T47D (cell line): Measurements from ENCODE around the gene CAMK2G.

Source experiments
- DNase-seq, 2 experiments: peaks; one replicate each; pipeline versions ENCODE4 v3.0.0 to v3.0.0-alpha.2; 2011 to 2012; ENCODE audit warnings: low read depth in 1 of 2, low spot score in 1 of 2
- JUND ChIP-seq: IDR thresholded peaks from 2 replicates; pipeline ENCODE4 v1.6.1; 2012; ENCODE audit warnings: low read depth
- in situ Hi-C: cut with HindIII; loops from 2 replicates; pipeline ENCODE4 v1.10.0; 2016; ENCODE audit warnings: low sequenced_read_pairs, low pct_unique_long_range_greater_than_20kb

The CAMK2G gene

GRCh38 chr10:73815719-73816030 is 58.7 kb downstream of the CAMK2G start:
- in situ Hi-C loops, result no loop called here
- no peak for DNase-seq
- TF ChIP-seq JUND, result no peak

- no peak for TF ChIP-seq JUND
- DNase-seq, result peak; percentile 51 to 55
- in situ Hi-C loops, result no loop called here
Observed at GRCh38 chr10:73814896-73815718, 59.2 kb downstream of the CAMK2G start.

GRCh38 chr10:73814276-73814895 is 60.0 kb downstream of the CAMK2G start:
- in situ Hi-C loops, result no loop called here
- no peak for DNase-seq
- no peak for TF ChIP-seq JUND

- in situ Hi-C loops, result no loop called here
- TF ChIP-seq JUND, result no peak
- no peak for DNase-seq
Observed at GRCh38 chr10:73813333-73813732, 61.0 kb downstream of the CAMK2G start.

- in situ Hi-C loops, result no loop called here
- TF ChIP-seq JUND, result no peak
- DNase-seq, result no peak
Observed at GRCh38 chr10:73812657-73813056, 61.7 kb downstream of the CAMK2G start.

- peak; percentile 30 to 46 for DNase-seq
- in situ Hi-C loops, result no loop called here
- TF ChIP-seq JUND, result no peak
Observed at GRCh38 chr10:73810735-73811465, 63.5 kb downstream of the CAMK2G start.

GRCh38 chr10:73810358-73810734 is 64.0 kb downstream of the CAMK2G start:
- in situ Hi-C loops, result no loop called here
- DNase-seq, result no peak

GRCh38 chr10:73809061-73809818 is 65.1 kb downstream of the CAMK2G start:
- TF ChIP-seq JUND, result no peak
- in situ Hi-C loops, result no loop called here
- no peak for DNase-seq

More at GRCh38 chr10:73810358-73810734, 64.0 kb downstream of the CAMK2G start:
- no peak for TF ChIP-seq JUND

GRCh38 chr10:73808021-73808815 is 66.1 kb downstream of the CAMK2G start:
- TF ChIP-seq JUND, result no peak
- in situ Hi-C loops, result no loop called here
- DNase-seq, result no peak

- in situ Hi-C loops, result no loop called here
- TF ChIP-seq JUND, result no peak
Observed at GRCh38 chr10:73807471-73807870, 66.9 kb downstream of the CAMK2G start.

GRCh38 chr10:73806176-73806950 is 68.0 kb downstream of the CAMK2G start:
- TF ChIP-seq JUND, result no peak
- in situ Hi-C loops, result no loop called here

More at GRCh38 chr10:73807471-73807870, 66.9 kb downstream of the CAMK2G start:
- DNase-seq, result no peak

More at GRCh38 chr10:73806176-73806950, 68.0 kb downstream of the CAMK2G start:
- DNase-seq, result no peak
